ENCODE data around the gene USP47.

DNA sequence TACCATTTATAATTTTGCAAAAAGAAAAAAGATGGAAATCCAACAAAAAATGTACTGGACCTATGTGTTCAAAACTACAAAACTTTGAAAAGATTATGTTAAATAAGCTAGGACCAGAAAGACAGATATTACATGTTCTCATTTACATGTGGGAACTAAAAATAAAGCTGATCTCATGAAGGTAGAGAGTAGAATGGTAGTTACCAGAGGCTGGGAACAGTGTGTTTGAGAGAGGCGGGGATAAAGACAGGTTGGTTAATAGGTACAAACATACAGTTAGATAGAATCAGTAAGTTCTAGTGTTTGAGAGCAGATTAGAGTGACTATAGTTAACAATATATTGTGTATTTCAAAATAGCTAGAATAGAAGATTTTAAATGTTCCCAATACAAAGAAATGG lies 71.6 kb downstream of the USP47 start:
- TF ChIP-seq, protein P1, sequence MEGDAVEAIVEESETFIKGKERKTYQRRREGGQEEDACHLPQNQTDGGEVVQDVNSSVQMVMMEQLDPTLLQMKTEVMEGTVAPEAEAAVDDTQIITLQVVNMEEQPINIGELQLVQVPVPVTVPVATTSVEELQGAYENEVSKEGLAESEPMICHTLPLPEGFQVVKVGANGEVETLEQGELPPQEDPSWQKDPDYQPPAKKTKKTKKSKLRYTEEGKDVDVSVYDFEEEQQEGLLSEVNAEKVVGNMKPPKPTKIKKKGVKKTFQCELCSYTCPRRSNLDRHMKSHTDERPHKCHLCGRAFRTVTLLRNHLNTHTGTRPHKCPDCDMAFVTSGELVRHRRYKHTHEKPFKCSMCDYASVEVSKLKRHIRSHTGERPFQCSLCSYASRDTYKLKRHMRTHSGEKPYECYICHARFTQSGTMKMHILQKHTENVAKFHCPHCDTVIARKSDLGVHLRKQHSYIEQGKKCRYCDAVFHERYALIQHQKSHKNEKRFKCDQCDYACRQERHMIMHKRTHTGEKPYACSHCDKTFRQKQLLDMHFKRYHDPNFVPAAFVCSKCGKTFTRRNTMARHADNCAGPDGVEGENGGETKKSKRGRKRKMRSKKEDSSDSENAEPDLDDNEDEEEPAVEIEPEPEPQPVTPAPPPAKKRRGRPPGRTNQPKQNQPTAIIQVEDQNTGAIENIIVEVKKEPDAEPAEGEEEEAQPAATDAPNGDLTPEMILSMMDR (IDR thresholded peaks at IDR 0.05), result no peak
- TF ChIP-seq EZH2 (IDR thresholded peaks at IDR 0.05; ENCODE audit: borderline replicate concordance, insufficient read depth, low read depth, low read length, poor library complexity, severe bottlenecking), result no peak
